ENCODE data around the gene SLC24A4.

Gene SLC24A4

GRCh38 chr14:92452471-92452870, 129.5 kb downstream of the SLC24A4 start:
- TF ChIP-seq CTCF (IDR thresholded peaks at IDR 0.05; ENCODE audit: borderline replicate concordance, control extremely low read depth, extremely low read depth, insufficient read depth, missing control alignments), result no peak
- in situ Hi-C loops (cut with MboI; ENCODE audit: low sequenced_read_pairs, unreplicated experiment), result no loop called here
- DNase-seq (ENCODE audit: low spot score), result no peak

- DNase-seq (ENCODE audit: low spot score), result no peak
- in situ Hi-C loops (cut with MboI; ENCODE audit: low sequenced_read_pairs, unreplicated experiment), result no loop called here
Observed at GRCh38 chr14:92453691-92454090, 130.7 kb downstream of the SLC24A4 start.

GRCh38 chr14:92455231-92455630, 132.3 kb downstream of the SLC24A4 start:
- TF ChIP-seq CTCF (IDR thresholded peaks at IDR 0.05; ENCODE audit: borderline replicate concordance, control extremely low read depth, extremely low read depth, insufficient read depth, missing control alignments), result no peak
- no peak for DNase-seq (ENCODE audit: low spot score)
- in situ Hi-C loops (cut with MboI; ENCODE audit: low sequenced_read_pairs, unreplicated experiment), result no loop called here

More at GRCh38 chr14:92453691-92454090, 130.7 kb downstream of the SLC24A4 start:
- TF ChIP-seq CTCF (IDR thresholded peaks at IDR 0.05; ENCODE audit: borderline replicate concordance, control extremely low read depth, extremely low read depth, insufficient read depth, missing control alignments), result no peak

- in situ Hi-C loops (cut with MboI; ENCODE audit: low sequenced_read_pairs, unreplicated experiment), result no loop called here
- peak; percentile 80 for TF ChIP-seq CTCF (IDR thresholded peaks at IDR 0.05; ENCODE audit: borderline replicate concordance, control extremely low read depth, extremely low read depth, insufficient read depth, missing control alignments)
- peak; percentile 82 for DNase-seq (ENCODE audit: low spot score)
Observed at GRCh38 chr14:92456215-92457015, 133.4 kb downstream of the SLC24A4 start.

- DNase-seq (ENCODE audit: low spot score), result no peak
- in situ Hi-C loops (cut with MboI; ENCODE audit: low sequenced_read_pairs, unreplicated experiment), result no loop called here
Observed at GRCh38 chr14:92457016-92457565, 134.1 kb downstream of the SLC24A4 start.

More at GRCh38 chr14:92457016-92457565, 134.1 kb downstream of the SLC24A4 start:
- TF ChIP-seq CTCF (IDR thresholded peaks at IDR 0.05; ENCODE audit: borderline replicate concordance, control extremely low read depth, extremely low read depth, insufficient read depth, missing control alignments), result no peak

All from GM13976 (cell line).